ENCODE data around the gene HSFX3.
"Not testable (repeated sequence)": the region's sequence is repeated elsewhere in the genome, so short reads cannot be mapped to it uniquely, and the experiment has no call there.

Gene HSFX3

GRCh38 chrX:149513825-149514428, 35.8 kb downstream of the HSFX3 start:
- DNase-seq: no peak

GRCh38 chrX:149512225-149512885, 37.4 kb downstream of the HSFX3 start:
- DNase-seq: no peak

GRCh38 chrX:149511081-149511480, 38.6 kb downstream of the HSFX3 start:
- no peak for DNase-seq

- no peak for DNase-seq
Observed at GRCh38 chrX:149510386-149510785, 39.3 kb downstream of the HSFX3 start.

GRCh38 chrX:149508467-149508866, 41.3 kb downstream of the HSFX3 start:
- no peak for DNase-seq

GRCh38 chrX:149506349-149506748, 43.4 kb downstream of the HSFX3 start:
- DNase-seq: no peak

- DNase-seq: no peak
Observed at GRCh38 chrX:149505671-149506070, 44.1 kb downstream of the HSFX3 start.

- DNase-seq: peak; percentile 37
Observed at GRCh38 chrX:149504915-149505651, 44.6 kb downstream of the HSFX3 start, which contains the start of gene IDS. IDS (minus strand) TSS chrX:149505306; CDS start chrX:149505137, 169 bp downstream.

- DNase-seq: no peak
Observed at GRCh38 chrX:149504226-149504914, 45.4 kb downstream of the HSFX3 start.

GRCh38 chrX:149503446-149503845, 46.3 kb downstream of the HSFX3 start:
- DNase-seq: not testable (repeated sequence)

- DNase-seq: not testable (repeated sequence)
Observed at GRCh38 chrX:149502923-149503322, 46.8 kb downstream of the HSFX3 start.

- DNase-seq: no peak
Observed at GRCh38 chrX:149499766-149500165, 50.0 kb downstream of the HSFX3 start.

GRCh38 chrX:149498767-149499166, 51.0 kb downstream of the HSFX3 start:
- no peak for DNase-seq
